ENCODE results near the gene CHID1. TPM values are rescaled to one million over a fixed set of nuclear protein-coding genes. Genes with fewer than 3 reads are reported as not detected.

CHID1 gene
- total RNA-seq, 4 donors from 2014 or later: 75.0 to 144 (median 93.8) TPM

GRCh38 chr11:826227-826621 is 84.4 kb downstream of the CHID1 start:
- H3K36me3 ChIP-seq: peaks cover 28 to 36% of the 10 kb centered on the region in 2 donors
- DNase-seq: no peak
- peaks cover 48 to 58% of the 10 kb centered on the region in 2 donors for H3K4me1 ChIP-seq
- intact Hi-C loops (cut with DNase I): loop anchor here (10.0 kb wide), 1 partner anchor 89 kb away; the partner anchor contains the start of gene CHID1
- WGBS, 2 donors: 78 to 83% methylated on average over 7 to 9 of the region's 9 CpGs
- no peaks in the 10 kb centered on the region for H3K27me3 ChIP-seq
- no peaks in the 10 kb centered on the region for H3K9me3 ChIP-seq
- TF ChIP-seq, protein P1, sequence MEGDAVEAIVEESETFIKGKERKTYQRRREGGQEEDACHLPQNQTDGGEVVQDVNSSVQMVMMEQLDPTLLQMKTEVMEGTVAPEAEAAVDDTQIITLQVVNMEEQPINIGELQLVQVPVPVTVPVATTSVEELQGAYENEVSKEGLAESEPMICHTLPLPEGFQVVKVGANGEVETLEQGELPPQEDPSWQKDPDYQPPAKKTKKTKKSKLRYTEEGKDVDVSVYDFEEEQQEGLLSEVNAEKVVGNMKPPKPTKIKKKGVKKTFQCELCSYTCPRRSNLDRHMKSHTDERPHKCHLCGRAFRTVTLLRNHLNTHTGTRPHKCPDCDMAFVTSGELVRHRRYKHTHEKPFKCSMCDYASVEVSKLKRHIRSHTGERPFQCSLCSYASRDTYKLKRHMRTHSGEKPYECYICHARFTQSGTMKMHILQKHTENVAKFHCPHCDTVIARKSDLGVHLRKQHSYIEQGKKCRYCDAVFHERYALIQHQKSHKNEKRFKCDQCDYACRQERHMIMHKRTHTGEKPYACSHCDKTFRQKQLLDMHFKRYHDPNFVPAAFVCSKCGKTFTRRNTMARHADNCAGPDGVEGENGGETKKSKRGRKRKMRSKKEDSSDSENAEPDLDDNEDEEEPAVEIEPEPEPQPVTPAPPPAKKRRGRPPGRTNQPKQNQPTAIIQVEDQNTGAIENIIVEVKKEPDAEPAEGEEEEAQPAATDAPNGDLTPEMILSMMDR (IDR thresholded peaks at IDR 0.05): no peak
- no peak for TF ChIP-seq POLR2A (IDR thresholded peaks at IDR 0.05)
- H3K4me3 ChIP-seq (replicated peaks in 1 of 3): no peak overlapping the region
- H3K27ac ChIP-seq: no peak overlapping the region

DNA sequence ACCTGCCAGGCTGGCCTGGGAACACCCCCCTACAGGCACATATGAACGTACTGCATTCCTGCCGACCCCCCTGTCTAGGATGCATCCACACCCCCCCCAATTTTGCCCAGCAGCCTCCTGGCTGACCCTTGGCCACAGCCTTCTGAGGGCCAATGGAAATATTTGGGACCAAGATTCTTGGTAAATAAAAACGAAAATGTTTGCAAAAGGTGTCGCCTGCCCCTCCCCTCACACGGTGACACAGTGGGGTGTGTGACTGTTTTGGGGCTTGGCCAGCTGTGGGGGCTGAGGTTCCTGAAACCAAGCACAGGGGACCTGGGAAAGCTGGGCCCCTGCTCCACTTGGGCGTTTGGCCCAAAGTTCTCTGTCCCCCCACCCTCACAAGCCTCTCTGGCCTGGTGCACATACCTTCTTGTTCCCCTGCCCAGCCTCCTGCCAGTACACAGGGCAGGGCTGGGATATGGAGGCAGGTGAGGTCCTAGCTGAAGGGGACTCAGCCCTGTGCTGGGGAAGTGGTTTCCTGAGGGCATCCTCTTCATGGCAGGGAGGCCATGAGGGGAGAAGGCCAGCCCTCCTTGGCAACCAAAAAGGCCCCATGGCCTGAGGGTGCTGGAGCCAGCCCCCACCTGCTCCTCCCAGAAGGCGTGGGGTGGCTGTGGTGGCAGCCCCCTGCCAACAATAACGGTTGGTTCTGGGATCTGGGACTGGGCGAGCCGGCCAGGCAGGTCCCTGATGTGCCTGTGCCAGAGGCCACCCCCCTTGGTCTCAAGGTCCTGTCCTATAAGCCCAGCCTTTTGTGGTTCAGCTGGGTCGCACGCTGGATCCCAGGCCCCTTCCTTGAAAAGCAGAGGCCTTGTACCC is 85.0 kb downstream of the CHID1 start:
- H3K4me3 ChIP-seq (replicated peaks in 1 of 3): no peak overlapping the region
- 80 to 87% methylated on average over 8 to 10 of the region's 12 CpGs for WGBS, 2 donors
- TF ChIP-seq, protein P1 (IDR thresholded peaks at IDR 0.05): no peak
- TF ChIP-seq POLR2A (IDR thresholded peaks at IDR 0.05): no peak
- H3K36me3 ChIP-seq: peaks cover 28 to 36% of the 10 kb centered on the region in 2 donors
- no peak overlapping the region for H3K27ac ChIP-seq
- DNase-seq: no peak
- peaks cover 48 to 58% of the 10 kb centered on the region in 2 donors for H3K4me1 ChIP-seq
- no peaks in the 10 kb centered on the region for H3K27me3 ChIP-seq
- no peaks in the 10 kb centered on the region for H3K9me3 ChIP-seq
- intact Hi-C loops (cut with DNase I): loop anchor here (10.0 kb wide), 1 partner anchor 89 kb away; the partner anchor contains the start of gene CHID1

GRCh38 chr11:824942-825341 is 85.7 kb downstream of the CHID1 start:
- no peak overlapping the region for H3K27ac ChIP-seq
- H3K4me3 ChIP-seq (replicated peaks in 1 of 3): no peak overlapping the region
- H3K36me3 ChIP-seq: peaks cover 28 to 36% of the 10 kb centered on the region in 2 donors
- TF ChIP-seq POLR2A (IDR thresholded peaks at IDR 0.05): no peak
- TF ChIP-seq, protein P1 (IDR thresholded peaks at IDR 0.05): no peak
- 89 to 92% methylated on average over 10 to 11 of the region's 11 CpGs for WGBS, 2 donors
- H3K27me3 ChIP-seq: no peaks in the 10 kb centered on the region
- DNase-seq: no peak
- H3K9me3 ChIP-seq: no peaks in the 10 kb centered on the region
- intact Hi-C loops (cut with DNase I): loop anchor here (10.0 kb wide), 1 partner anchor 90 kb away; the partner anchor contains the start of gene CHID1
- peaks cover 46 to 53% of the 10 kb centered on the region in 2 donors for H3K4me1 ChIP-seq

DNA sequence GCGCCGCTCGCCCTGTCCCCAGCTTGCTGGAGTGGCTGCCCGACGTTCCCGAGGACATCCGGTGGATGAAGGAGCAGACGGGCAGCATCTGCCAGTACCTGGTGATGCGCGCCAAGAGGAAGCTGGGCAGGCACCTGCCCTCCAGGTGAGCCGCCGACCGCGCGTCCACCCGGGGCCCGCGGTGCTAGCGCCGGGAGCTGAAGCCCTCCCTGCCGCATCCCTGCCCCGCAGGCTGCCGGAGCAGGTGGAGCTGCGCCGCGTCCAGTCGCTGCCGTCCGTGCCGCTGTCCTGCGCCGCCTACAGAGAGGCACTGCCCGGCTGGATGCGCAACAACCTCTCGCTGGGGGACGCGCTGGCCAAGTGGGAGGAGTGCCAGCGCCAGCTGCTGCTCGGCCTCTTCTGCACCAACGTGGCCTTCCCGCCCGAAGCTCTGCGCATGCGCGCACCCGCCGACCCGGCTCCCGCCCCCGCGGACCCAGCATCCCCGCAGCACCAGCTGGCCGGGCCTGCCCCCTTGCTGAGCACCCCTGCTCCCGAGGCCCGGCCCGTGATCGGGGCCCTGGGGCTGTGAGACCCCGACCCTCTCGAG is 86.2 kb downstream of the CHID1 start:
- intact Hi-C loops (cut with DNase I): loop anchor here (10.0 kb wide), 1 partner anchor 90 kb away; the partner anchor contains the start of gene CHID1
- TF ChIP-seq, protein P1 (IDR thresholded peaks at IDR 0.05): no peak
- no peak for TF ChIP-seq POLR2A (IDR thresholded peaks at IDR 0.05)
- 88 to 89% methylated on average over 31 to 36 of the region's 59 CpGs for WGBS, 2 donors
- Histone ChIP-seq H3K36me3 (peaks cover 28 to 36% of the 10 kb centered on the region in 2 donors), H3K9me3 (no peaks in the 10 kb centered on the region), H3K4me1 (peaks cover 41 to 48% of the 10 kb centered on the region in 2 donors), H3K27me3 (no peaks in the 10 kb centered on the region), H3K4me3 (replicated peaks in 1 of 3) (no peak overlapping the region), H3K27ac (no peak overlapping the region)
- no peak for DNase-seq
